HG03159 (cell line): ENCODE measurements around the gene LBH.

Source experiments
- ATAC-seq: cut with Tn5 transposase; IDR thresholded peaks from one replicate; pipeline ENCODE4 v1.9.1; 2021; ENCODE audit warnings: mild to moderate bottlenecking, moderate library complexity; ENCODE audit not compliant: unreplicated experiment

LBH gene

DNA sequence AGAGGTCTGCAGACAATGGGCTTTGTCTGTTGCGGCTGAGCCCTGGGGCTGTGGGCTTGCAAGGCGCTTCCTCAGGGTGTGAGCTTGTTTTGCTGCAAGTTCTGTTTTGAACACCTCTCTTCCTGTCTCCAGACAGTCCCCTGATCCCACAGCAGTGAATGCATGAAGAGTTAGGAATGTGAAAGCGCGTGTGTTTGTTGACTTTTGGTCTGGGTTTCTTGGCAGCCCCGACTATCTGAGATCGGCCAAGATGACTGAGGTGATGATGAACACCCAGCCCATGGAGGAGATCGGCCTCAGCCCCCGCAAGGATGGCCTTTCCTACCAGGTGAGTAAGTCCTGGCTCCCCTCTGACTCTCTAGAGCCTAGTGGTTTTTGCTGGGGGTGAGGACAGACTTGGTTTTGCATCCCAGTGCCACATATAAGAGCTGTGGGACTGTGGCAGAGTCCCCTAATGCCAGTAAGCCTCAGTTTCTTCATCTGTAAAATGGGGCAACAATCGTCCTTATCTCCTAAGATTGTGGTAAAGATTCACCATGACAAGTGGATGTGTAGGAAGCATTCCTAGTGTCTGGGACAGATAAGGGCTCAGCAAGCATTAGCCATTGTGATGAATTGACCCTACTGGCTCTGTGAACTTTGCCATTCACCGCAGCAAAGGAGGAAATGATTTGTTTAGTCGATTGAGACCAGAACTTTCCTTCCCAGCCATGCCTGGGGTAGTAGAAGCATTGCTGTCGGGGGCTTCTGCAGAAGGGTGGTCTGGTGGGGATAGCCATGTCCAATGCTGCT lies 3.0 kb downstream of the LBH start:
- ATAC-seq, result no peak

DNA sequence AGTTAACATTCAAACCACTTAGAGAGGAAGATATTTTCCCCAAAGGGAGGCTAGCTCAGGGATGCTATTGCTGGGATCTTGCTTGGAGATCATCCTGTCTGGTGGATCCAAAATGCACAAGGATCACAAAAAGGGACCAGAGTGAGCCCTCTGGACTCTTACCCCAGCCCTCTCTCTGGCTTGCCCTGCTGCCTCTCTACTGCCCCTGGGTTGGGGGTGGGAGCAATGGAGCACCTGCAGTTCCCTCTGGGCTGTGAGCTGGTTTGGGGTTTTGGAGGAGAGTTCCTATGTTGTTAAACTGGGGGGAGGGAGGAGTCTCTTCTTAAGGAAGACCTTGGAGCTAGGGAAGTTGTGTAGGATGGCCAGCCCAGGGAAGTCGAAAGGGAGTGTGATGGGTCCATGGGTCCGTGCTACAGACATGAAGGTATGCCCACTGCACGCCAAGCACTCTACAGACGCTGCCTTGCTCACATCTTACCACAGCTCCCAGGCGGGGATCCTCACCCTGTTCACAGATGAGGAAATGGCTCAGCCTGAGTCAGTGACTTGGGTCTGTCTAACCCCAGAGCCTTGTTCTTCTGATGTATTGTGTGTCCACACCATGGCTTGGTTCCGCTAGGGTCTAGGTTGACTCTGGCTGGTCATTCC lies 3.8 kb downstream of the LBH start:
- ATAC-seq, result no peak

DNA sequence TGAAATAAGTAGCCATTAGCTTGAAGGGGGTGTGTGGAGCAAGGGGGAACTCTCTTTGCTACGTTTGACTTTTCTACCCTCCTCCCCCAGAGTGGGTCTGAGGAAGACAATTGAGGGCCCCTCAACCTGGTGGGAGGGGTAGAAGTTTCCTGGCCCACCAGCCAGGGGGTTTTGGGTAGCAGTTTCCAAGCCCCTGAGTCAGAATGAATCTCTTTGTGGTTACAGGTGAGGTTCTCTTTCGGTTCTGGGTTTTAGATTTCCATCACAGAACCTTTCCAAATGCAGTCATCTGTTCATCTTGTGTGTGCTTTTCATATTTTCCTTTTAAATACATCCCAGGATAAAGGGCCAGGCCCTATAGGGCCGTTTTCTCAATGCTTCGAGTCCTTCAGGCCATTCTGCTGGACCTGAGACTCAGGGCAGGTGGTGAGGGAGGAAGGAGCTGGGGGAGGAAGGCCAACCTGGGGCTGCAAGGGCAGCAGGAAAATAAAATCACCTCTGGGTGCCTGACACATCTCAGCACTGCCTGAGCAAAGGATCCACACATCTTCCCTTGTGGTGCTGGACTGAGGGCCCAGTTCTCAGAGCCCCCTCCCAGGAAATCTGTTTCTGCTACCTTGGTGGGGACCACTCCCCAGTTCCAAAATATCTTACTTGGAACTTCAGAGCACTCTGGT lies 4.7 kb downstream of the LBH start:
- no peak for ATAC-seq

DNA sequence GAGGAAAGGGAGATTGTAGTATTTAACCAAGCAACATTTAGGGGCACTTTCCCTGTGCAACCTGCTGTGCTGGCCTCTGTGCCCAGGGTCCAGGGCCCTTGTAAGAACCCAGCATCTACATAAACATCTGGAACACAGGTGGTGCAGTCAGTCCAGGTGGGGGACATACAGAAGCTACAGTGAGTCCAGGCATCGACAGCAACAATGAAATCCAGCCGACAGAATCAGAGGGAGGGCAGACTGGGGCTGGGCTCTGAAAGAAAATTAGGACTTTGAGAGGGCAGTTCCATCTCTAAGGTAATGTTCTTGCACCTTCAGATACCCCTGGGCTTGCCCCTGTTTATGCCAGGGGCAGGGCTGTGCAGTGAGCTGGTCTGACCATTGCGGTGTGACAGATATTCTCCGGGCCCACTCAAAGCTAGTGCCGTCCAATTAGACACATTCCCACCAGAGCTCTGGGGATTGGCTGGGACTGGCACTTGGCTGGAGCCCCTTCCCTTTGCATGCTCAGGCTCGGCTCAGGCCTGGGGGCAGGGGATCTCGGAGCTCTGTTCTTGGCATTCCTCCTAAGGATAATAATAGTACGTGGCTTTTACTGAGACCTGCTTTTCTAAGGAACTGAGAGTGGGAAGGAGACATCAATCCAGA lies 5.4 kb downstream of the LBH start:
- no peak for ATAC-seq

DNA sequence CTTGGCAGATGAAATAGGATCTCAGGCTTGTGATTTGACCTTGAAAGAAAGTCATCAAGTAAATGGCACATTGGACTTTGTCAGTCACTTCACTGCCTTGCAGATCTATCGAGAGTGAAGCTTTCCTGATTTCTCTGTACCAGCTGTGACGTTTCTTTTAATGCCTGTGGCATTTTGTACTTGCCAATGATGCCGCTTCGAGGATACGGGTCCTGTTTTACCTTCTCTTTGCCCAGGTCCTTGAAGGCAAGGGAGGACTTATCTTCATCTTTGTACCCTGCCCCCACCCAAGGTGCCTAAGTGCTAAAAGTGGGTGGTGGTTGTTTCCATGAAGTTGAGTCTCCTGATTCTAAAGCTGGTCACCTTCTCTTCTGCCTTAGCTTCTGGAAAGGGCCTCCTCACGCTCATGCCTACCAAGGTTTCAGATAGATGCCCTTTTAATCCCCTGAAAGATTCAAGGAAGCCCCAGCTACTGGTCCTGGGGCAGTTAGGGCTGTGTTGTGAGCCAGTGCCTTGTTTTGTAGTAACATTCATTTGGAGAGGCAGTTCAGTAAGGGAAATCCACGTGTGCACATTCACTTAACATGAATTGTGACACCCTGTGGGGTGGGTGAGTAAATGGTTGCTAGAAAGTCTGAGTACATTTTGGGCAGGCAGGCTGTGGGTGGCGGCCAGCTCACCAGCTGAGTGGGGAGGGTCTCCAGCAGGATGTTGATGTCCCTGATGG lies 6.1 kb downstream of the LBH start:
- no peak for ATAC-seq

DNA sequence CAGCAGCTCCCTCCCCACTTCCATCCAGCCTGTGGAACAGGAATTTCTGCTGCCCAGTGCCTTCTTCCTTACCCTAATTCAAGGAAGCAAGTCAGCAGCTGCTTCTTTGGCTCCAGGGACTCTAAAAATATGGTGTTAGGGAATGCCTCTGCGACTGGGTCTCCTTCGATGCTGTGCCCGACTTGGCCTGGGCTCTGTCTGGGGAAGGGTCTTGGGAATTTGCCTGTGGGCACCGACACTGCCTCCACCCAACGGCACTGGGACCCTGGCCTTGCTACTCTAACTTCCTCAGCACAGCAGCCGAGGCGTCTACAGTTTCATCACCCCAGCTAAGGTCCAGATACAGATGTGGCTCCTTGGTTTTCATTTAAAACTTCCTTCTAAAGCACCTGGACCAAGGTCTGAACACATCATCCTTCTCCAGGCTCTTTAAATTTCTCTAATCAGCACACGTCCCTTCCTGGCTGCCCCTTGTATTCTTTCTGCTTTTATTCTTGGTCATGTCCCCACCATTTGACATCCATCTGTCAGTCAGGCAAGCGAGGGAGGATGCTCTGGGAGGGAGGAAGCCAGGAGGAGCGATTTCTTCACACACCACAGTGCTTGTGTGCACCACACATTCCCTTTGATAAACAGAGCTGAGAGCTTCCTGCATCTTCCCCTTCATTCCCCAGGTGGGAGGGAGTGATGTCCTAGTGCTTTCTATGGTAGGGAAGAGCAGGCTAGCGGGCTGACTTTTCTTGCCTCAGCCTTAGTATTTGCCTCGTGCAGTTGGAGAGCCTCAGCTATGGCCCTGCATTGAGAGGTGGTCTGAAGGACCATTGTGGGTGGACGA lies 6.8 kb downstream of the LBH start:
- no peak for ATAC-seq

DNA sequence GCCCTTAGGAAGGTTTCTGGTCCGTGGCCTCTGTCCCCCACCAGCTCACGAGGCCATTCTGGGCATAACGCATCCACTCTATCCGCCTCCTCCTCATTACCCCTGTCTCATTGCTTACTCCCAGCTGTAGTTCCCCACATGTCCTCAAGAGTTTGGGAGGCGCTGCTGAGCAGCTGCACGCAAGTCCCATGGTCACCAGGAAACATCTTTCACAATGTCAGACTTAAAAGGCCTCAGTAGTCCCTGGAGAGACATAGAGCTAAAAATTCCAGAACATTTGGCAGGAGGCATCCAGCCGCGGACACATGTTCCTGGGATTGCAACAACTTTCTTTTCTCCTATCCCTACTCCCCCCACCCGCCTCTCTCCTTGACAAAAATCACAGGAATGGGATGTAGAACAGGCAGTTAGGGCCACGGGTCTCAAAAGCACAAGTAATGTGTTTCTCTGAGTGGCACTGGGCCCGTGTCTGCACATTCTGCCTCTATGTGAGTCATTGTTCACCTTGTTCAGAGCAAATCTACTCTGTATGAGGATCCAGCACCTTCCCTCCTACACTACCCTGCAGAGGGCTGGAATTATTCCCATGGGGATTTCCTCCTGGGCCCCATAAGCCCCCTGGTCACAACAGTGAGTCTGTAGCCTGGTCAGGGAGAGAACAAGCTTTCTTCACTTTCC lies 8.1 kb downstream of the LBH start:
- ATAC-seq, result peak; percentile 45

DNA sequence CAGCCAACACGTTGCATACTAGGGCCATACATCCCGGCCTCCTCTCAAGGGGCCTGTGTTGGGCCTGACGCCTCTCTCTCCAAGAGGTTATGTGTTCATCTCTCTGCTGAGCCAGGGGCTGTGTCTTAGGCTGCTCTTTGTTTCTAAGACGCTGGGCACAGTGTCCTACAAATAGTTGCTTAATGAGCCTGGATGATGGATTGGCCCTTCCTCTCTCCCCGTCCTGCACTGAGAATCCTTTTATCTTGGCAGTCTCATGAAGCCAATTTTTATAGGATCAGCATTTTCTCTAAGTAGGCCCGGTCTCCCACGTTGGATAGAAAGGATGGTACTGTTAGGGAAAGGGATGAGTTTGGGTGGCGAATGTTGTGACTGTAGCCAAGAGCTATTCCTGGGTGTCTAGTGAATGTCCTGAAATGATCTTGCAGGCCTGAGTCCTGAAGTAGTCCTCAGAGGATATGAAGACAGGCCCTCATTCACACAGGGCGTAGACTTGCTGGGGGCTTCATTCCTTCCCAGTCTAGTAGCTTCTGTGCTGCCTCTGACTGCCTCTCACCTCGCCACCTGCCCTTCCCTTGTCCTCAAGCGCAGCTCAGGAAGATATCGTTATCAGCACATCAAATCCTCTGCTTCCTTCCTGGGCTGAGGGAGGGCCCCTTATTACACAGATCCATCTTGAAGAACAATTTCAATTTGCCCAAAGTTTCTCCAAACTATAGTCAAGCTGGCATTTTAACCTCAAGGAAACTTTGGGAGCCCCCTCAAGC lies 8.8 kb downstream of the LBH start:
- ATAC-seq, result no peak

DNA sequence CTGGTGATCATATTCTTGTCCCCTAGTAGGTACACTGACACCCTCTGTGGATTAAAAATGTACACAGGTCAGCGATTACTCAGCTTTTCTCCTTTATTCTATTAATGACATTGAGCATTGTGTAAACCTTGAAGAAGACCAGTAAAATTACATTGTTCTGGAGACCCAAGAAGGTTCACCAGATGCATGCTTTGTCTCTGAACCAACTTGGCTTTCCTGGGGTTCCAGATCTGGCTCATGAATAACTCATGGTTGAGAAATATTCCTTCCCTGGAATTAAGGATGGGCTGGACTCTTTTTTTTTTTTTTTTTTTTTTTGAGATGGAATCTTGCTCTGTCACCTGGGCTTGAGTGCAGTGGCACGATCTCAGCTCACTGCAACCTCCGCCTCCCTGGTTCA lies 11.9 kb downstream of the LBH start:
- ATAC-seq, result no peak

DNA sequence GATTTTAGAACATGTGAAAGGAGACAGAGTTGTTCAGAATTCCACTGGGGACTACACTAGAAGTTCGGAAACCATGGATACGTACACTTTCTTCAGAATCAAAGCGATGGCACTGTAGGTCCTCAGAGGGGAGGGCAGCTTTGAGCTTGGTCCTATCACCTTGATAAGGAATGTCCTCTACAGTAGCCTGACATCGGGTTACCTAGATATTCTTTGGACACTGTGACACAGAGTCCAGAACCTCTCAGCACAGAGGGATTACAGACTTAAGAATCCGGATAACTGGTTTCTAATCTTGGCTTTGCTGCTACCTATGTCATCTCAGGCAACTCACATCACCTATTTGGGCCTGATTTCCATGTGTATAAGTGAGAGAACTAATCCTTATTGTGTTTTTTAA lies 14.0 kb downstream of the LBH start:
- no peak for ATAC-seq

DNA sequence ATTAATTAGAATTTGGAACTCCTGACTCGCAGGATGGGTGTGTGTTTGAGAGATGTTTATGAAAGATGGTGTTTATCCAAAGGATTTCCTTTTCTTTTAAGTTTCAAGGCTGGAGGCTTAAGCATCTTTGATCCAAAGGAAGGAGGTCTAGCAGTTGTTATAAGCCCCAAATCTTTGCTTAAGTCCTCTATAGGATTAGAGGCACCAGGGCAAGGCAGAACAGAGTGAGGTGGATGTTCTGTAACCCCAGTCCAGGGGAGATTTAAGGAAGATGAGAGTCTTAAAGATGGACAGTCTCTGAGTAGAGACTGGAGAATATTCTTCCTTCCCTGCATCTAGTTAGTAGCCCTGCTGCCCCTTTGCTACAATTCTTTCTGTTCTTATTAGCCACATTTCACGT lies 17.5 kb downstream of the LBH start:
- no peak for ATAC-seq

DNA sequence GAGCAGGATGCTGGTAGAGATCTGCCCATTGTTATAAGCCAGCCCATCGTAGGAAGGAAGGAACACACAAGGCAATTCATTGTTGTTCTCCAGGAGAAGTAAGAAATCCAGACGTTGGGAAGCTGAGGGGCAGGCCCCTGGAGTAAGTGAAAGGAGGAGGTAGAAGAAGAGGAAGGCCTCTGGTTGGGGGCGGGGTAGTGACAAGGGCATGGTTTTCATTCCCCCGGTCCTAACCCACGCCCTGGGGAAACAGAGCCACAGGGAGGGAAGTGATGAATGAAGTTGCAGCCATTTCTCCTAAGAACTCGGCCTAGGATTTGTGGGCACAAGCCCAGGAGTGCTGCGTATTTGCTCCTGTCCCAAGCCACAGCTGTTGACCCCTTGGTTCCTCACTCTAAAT lies 18.0 kb downstream of the LBH start:
- no peak for ATAC-seq

DNA sequence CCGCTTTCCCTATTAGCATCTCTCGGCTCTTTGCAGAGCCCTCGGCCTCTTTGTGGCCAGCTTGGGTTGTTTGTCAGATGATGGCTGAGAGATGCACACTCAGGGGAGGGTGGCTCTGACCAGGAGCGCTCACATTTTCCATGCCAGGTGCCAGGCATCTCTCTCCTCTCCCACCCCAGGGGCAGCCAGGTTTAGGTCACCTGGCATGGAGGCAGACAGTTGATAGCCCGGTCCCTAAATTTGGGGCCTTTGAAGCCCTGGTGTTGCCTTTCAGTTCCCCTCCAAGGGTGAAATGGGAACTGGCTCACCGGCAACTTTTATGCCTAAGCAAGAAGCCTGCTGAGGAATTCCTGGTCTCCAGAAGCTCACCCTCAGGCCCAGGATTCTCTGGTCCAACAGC lies 19.1 kb downstream of the LBH start:
- no peak for ATAC-seq

DNA sequence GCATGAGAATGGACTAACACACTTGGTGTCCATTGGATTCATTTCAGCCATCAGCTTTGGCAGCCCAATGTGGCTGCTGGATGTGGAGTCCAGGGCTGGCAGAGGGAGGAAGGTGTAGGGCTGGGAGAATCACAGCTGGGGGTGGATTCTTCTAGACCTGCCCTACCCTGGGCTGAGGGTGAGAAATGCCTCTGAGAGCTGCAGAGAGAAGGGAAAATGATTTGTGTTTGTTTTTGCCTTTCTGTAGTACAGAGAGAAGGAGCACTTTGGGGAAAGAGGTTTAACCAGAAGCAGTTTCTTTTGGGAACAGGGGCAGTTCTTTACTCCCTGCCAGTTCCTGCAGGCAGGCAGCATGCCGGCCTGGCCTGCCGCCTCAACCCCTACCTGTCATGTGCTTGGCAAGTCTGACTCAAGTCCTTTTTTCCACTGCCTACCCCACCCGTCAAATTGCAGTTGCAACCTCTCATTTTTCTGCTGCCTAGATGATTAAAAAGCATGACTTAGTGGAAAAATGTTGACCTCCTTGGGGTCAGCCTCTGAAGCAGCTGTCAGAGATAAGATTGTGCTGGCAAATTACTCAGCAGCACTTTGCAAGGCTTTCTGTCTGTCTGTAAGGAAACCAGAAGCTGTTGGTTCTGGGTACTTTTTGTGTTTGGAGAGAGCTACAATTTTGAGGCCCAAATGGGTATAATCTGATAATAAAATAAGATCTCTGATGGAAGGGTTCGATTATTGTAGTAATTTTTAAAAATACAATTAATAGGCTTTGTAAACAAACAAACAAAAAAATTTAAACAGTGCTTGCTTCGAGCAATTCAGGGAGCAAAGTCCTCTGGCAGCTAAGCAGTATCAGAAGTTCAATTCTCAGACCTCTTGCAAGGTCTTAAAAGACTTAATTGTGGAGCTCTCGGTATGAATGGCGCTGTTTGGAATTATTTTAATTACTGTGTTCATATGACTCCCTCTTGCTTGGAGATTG lies 21.7 kb downstream of the LBH start:
- no peak for ATAC-seq

DNA sequence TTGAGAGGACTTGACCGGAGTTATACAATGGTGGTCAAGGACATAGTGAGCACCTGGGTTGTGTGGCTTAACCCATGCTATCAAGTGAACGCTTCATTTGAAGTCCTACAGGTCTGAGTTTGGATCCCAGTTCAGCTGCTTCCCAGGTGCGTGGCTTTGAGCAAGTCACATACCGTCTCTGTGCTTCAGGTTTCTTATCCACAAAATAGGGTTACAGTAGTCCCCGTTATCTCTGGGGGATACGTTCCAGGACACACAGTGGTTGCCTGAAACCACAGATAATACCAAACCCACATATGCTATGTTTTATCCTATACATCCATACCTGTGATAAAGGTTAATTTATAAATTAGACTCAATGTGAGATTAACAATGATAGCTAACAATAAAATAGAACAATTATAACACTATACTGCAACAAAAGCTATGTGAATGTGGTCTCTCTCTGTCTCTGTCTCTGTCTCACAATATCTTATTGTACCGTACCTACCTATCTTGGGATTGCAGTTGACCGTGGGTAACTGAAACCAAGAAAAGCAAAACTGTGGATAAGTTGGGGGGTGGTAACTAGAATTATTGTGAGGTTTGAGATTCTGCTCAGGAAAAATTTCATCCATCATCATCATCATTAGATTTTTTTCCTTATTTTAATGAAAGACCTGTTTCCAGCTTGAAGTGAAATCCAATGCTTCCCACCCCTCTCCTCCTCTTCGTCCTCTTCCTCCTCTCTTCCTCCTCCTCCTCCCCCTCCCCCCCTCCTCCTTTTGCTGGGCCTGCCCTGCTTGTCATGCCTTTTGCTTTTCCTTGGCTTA lies 22.7 kb downstream of the LBH start:
- no peak for ATAC-seq

DNA sequence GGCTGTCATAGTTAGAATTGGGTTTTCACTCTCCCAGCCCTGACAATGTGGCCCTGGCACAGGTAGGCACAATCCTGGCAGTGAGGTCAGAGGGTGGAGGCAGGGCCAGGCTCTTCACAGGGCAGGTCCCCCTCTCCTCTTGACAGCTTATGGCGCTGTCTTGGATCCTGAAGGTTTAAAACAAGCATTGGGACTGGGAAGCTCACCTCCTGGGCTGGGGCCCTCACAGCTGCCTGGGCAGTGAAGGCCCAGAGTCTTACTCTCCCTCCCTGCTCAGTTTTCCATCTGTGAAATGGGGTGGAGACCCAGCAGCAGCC lies 23.3 kb downstream of the LBH start:
- ATAC-seq, result no peak

DNA sequence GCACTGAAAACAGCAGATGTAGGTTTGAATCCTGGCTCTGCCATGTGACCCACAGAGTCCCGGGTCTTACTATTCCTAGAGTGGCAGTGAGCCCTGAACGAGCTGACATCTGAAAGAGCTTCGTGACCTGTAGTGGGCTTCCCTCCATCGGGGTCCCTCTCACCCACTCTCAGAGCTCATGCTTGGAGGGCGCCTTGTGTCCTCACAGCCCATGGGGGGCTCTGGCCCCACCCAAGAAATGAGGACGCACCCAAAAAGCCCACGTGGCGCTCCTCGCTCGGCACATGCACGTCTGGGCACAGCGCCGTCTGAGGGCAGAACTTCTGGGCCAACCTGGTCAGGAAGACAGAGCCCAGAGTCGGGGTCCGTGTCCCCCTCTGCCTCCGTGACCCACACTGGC lies 23.7 kb downstream of the LBH start:
- no peak for ATAC-seq
